NCI-H510A (cell line): ENCODE measurements around the gene DCT.

ENCODE experiments used
- DNase-seq: peaks from one replicate; lab custom pipeline; 2025; lab: John Stamatoyannopoulos, UW

DCT gene

GRCh38 chr13:94454334-94454733 lies 25.1 kb downstream of the DCT start:
- DNase-seq = no peak

GRCh38 chr13:94444826-94445225 lies 34.7 kb downstream of the DCT start:
- DNase-seq = no peak

- peak; percentile 20 for DNase-seq
These were observed 43.8 kb downstream of the DCT start for GRCh38 chr13:94435604-94436226.

- DNase-seq = peak; percentile 38
These were observed 46.2 kb downstream of the DCT start for GRCh38 chr13:94433055-94433961.

GRCh38 chr13:94431987-94432386 lies 47.5 kb downstream of the DCT start:
- DNase-seq = no peak

GRCh38 chr13:94431574-94431973 lies 47.9 kb downstream of the DCT start:
- no peak for DNase-seq

GRCh38 chr13:94427313-94427953 lies 52.0 kb downstream of the DCT start:
- peak; percentile 11 for DNase-seq

- DNase-seq = no peak
These were observed 59.6 kb downstream of the DCT start for GRCh38 chr13:94419925-94420305.

GRCh38 chr13:94419304-94419924 lies 60.1 kb downstream of the DCT start:
- no peak for DNase-seq

GRCh38 chr13:94417294-94417693 lies 62.2 kb downstream of the DCT start:
- DNase-seq = no peak

GRCh38 chr13:94416454-94417080 lies 62.9 kb downstream of the DCT start:
- DNase-seq = peak; percentile 34

GRCh38 chr13:94415500-94416237 lies 63.8 kb downstream of the DCT start:
- no peak for DNase-seq

GRCh38 chr13:94414708-94415107 lies 64.8 kb downstream of the DCT start:
- no peak for DNase-seq

GRCh38 chr13:94414141-94414540 lies 65.3 kb downstream of the DCT start:
- DNase-seq = no peak

GRCh38 chr13:94413598-94413944 lies 65.9 kb downstream of the DCT start:
- DNase-seq = no peak

GRCh38 chr13:94412870-94413597 lies 66.4 kb downstream of the DCT start:
- DNase-seq = no peak

- DNase-seq = no peak
These were observed 67.7 kb downstream of the DCT start for GRCh38 chr13:94411747-94412146.

GRCh38 chr13:94408314-94409036 lies 71.0 kb downstream of the DCT start:
- DNase-seq = no peak

GRCh38 chr13:94400874-94401273 lies 78.6 kb downstream of the DCT start:
- no peak for DNase-seq

- no peak for DNase-seq
These were observed 79.7 kb downstream of the DCT start for GRCh38 chr13:94399812-94400211.
